Rectal smooth muscle tissue (tissue), 1 donor: ENCODE data around the gene MCCC2.
A peak's percentile ranks its signal among the peaks of the same experiment; 100 is the strongest.
"Not testable (repeated sequence)": the region's sequence is repeated elsewhere in the genome, so short reads cannot be mapped to it uniquely, and the experiment has no call there.

Source experiments
- H3K27ac ChIP-seq: one replicate; pipeline ENCODE4 v1.7.0; 2013; ENCODE audit warnings: low read depth, low read length, inconsistent platforms
- H3K27me3 ChIP-seq: one replicate; pipeline ENCODE4 v1.7.0; 2013; ENCODE audit warnings: low read length; ENCODE audit not compliant: control insufficient read depth, insufficient read depth
- H3K36me3 ChIP-seq: one replicate; pipeline ENCODE4 v1.7.0; 2013; ENCODE audit warnings: low read length; ENCODE audit not compliant: control insufficient read depth, insufficient read depth
- H3K4me1 ChIP-seq: one replicate; pipeline ENCODE4 v1.7.0; 2013; ENCODE audit warnings: low read length; ENCODE audit not compliant: control insufficient read depth, insufficient read depth
- H3K4me3 ChIP-seq: one replicate; pipeline ENCODE4 v1.7.0; 2013; ENCODE audit warnings: low read length
- H3K9ac ChIP-seq: one replicate; pipeline ENCODE4 v1.7.0; 2013; ENCODE audit warnings: low read length

Gene MCCC2

DNA sequence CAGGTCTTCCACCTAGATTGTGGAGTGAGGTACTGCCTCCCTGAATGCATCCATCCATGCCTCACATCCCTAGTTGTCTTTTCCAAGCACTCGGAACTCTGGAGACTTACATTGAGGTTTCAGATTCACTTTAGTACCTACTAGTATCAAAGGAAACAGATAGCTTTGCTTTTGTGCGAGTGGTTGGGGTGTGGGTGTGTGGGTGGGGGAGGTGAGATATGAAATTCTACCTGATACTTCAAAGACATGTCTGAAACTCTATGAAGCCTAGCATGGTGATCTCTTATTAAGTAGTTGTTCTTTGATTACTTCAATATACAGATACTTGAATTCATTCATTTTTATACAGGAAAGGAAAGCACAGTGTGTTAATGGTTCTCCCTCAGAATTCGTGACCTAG, 64.4 kb downstream of the MCCC2 start:
- Histone ChIP-seq H3K36me3 (peaks cover 4% of the 10 kb centered on the region), H3K4me3 (no peak overlapping the region), H3K9ac (no peak overlapping the region), H3K27ac (no peak overlapping the region), H3K4me1 (no peaks in the 10 kb centered on the region), H3K27me3 (no peaks in the 10 kb centered on the region)

DNA sequence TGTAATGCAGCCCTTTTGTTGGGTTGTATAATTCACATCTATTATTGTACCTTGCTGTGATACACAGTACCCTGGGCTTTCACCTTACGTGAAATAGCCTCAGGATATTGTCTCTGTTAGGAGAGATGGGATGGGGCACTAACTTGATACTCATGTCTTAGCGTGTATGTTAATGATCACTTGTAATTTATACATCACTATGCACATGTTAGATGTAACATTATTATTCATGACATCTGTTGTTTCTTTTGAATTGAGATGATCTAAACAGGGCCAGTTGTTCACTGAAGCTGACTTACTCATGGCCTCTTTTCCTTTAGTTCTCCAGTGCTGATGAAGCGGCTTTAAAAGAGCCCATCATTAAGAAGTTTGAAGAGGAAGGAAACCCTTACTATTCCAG, 65.2 kb downstream of the MCCC2 start:
- Histone ChIP-seq H3K27ac (peak overlapping the region; percentile 35), H3K4me3 (no peak overlapping the region), H3K27me3 (no peaks in the 10 kb centered on the region), H3K36me3 (peaks cover 5% of the 10 kb centered on the region), H3K4me1 (no peaks in the 10 kb centered on the region), H3K9ac (no peak overlapping the region)

DNA sequence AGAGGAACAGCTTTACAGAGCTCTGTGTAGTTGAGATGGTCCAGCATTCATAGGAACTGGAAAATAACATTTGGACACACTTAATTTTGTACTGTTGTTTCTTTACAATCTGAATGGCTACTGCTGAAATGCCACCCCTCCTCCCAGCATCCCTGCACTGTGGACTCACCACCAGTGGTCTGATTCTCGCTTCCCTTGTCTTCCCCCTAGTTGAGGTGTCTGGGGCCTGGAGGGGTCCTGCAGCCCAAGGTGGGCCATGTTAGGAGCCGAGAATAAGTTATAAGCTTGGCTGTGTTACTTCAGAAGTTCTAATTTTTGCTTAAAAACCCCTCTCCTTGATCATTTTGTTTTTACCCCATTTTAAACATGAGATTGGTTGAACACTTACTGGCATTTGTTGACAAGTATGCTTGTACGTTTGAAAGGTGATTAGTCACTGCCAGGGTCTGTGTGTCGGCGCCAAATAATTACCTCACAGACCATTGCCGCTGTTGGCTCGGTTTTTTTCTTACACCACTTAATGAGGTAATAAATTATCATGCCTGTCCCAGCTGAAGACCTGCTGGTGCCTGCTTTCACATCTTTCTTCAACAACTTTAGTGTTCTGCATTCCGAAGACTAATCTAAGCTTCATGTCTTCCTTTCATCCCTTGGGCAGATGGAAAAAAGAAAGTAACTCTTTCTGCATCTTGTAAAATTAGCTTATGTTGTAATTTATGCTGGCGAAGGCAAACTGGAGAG, 65.8 kb downstream of the MCCC2 start:
- H3K9ac ChIP-seq, result no peak overlapping the region
- H3K36me3 ChIP-seq, result peaks cover 5% of the 10 kb centered on the region
- H3K4me1 ChIP-seq, result no peaks in the 10 kb centered on the region
- H3K27ac ChIP-seq, result peak overlapping the region; percentile 35
- H3K4me3 ChIP-seq, result no peak overlapping the region
- no peaks in the 10 kb centered on the region for H3K27me3 ChIP-seq

DNA sequence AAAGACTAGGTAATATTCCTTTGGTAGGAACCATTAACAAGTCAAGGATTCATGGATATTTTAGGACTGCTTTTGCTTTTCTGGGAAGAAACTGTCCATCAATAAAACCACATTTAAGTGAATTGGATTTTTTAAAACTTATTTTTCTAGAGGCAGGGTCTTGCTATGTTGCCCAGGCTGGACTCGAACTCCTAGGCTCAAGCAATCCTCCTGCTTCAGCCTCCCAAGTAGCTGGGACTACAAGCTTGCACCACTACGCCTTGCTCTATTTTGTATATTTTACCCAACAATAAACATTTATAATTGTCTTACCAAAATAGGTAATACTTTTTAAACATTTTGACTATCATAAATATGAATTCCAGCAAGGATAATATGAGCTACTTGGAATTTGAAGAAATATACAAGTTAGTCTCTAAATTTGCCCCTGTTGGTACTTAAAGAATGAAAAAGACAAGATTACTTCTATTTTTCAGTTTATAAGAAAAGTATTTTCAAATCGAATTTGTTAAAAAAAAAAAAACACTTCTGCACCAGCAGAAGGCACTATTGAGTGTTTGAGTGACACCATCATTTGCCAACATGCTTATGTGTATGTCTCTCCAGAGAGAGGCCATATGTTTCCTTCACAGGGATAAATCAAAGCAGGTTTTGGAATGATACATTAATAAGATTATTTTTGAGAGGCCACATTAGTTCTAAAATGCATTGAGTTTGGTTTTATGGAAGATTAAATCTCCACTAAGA, 71.9 kb downstream of the MCCC2 start:
- Histone ChIP-seq H3K27me3 (no peaks in the 10 kb centered on the region), H3K36me3 (peaks cover 5% of the 10 kb centered on the region), H3K4me1 (no peaks in the 10 kb centered on the region), H3K4me3 (no peak overlapping the region), H3K9ac (no peak overlapping the region), H3K27ac (no peak overlapping the region)

DNA sequence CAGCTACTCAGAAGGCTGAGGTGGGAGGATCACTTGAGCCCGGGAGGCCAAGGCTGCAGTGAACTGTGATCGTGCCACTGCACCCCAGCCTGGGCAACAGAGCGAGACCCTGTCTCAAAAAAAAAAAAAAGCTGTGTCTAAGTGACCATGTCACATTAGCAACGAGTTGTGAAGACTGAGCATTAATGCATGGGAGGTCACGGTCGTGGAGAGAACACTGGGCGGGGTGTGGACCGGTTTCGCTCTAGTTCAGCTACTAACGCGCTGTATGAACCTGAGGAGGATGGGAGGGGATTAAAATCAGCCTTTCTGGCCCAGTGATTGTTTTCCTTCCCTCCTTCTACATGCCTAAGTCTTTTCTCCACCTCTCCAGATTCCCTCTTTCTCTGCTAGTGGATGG, 75.2 kb downstream of the MCCC2 start:
- no peak overlapping the region for H3K4me3 ChIP-seq
- no peak overlapping the region for H3K27ac ChIP-seq
- no peak overlapping the region for H3K9ac ChIP-seq
- no peaks in the 10 kb centered on the region for H3K27me3 ChIP-seq
- H3K36me3 ChIP-seq, result no peaks in the 10 kb centered on the region
- no peaks in the 10 kb centered on the region for H3K4me1 ChIP-seq

DNA sequence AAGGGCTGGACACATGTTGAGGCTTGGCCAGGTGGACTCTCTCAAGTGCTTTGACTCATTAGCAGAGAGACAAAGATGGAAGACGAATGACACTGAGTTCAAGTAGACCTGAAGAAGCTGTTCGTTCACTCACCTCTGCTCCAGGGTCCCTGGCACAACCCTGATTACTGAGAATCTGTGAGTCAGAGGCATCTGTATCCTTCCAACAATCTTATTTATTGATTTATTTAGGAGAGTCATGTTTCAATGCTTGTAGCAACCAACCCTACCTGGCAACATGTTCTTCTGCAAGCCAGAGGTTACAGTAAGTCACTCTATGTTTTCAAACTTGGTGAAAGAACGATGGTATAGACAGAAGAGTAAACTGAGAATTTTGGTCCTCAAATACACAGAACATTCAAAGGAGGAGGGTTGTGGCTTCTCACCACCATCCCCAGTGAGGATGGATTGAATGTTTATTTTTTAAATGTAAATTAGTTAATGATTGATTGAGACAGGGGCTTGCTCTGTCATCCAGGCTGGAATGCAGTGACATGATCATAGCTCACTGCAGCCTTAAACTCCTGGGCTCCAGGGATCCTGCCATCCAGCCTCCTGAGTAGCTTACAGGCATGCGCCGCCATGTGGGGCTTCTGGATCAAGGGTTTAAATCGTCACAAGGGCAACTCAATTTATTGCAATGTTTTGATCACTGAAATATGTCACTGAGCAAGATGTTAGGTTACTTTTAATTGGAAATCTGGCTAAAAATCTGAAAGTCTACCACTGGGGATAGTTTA, 76.2 kb downstream of the MCCC2 start:
- Histone ChIP-seq H3K36me3 (no peaks in the 10 kb centered on the region), H3K27ac (no peak overlapping the region), H3K27me3 (no peaks in the 10 kb centered on the region), H3K9ac (no peak overlapping the region), H3K4me1 (no peaks in the 10 kb centered on the region), H3K4me3 (no peak overlapping the region)

DNA sequence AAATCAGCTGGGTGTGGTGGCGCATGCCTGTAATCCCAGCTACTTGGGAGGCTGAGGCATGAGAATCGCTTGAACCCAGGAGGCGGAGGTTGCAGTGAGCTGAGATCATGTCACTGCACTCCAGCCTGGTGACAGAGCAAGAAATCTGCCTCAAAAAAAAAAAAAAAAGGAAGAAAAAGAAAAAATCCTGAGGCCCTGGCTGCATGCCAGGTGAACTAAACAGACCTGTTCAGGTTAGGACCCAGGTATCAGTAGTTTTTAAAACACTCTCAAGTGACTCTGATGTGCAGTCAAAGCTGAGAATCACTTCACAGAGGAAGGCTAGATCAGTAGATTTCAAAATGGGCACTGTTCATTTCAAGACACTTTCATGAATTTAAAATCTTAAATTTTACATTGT, 77.5 kb downstream of the MCCC2 start:
- H3K27me3 ChIP-seq, H3K36me3 ChIP-seq, H3K27ac ChIP-seq, H3K4me1 ChIP-seq, H3K9ac ChIP-seq, H3K4me3 ChIP-seq: not testable (repeated sequence)

DNA sequence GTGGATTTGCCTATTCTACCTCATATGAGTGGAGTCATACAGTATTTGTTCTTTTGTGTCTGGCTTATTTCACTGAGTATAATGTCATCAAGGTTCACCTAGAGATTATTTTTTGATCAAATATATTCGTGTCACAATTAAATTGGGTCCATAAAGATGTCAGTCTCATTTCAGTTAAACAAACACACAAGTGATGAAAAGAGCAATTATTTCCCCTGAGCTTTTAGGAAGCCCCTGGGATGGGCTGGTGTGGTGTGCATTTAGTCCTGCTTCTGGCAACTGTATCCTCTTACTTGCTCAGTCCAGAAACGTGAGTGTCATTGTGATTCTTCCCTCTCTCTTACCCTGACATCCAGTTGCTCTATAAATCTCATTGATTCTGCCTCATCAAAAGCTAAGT, 79.2 kb downstream of the MCCC2 start:
- H3K4me1 ChIP-seq, result no peaks in the 10 kb centered on the region
- H3K27ac ChIP-seq, result no peak overlapping the region
- H3K27me3 ChIP-seq, result no peaks in the 10 kb centered on the region
- no peaks in the 10 kb centered on the region for H3K36me3 ChIP-seq
- H3K4me3 ChIP-seq, result no peak overlapping the region
- no peak overlapping the region for H3K9ac ChIP-seq

DNA sequence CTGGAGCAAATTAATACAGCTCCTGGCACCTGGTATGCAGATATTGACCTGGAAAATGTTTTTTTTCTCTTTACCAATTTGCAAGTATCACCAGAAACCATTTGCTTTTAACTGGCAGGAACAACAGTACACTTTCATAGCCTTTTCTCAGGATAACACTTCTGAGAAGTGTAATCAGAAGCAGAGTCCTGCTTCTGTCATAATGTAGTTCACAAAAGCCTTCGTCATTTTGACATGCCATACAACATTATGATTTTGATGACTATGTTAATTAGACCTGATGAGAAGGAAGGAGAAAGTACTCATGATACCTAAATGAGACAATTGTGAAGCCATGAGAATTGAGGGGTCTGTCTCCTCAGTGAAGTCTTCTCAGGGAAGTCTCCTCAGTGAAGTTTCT, 90.8 kb downstream of the MCCC2 start:
- H3K4me3 ChIP-seq, result no peak overlapping the region
- H3K4me1 ChIP-seq, result no peaks in the 10 kb centered on the region
- H3K36me3 ChIP-seq, result no peaks in the 10 kb centered on the region
- H3K27me3 ChIP-seq, result no peaks in the 10 kb centered on the region
- no peak overlapping the region for H3K27ac ChIP-seq
- H3K9ac ChIP-seq, result no peak overlapping the region

DNA sequence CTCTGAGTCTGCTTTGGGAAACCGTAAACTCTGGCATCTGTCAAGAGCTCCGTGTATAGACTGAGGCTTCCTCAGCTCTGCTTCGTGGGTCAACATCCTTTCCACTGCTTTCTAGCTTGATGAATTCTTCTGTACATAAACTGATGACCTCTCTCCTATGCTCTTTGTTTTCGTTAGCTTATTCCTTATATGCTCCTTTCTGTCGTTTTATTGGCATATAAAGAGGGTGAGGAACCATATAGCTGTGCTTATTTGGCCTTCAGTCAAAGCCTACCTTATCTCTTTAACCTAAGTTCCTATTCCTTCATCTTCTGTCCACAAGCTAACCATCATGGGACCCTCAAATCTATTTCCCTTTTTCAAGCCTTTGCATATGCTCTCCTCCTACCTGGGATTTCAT, 92.6 kb downstream of the MCCC2 start:
- H3K36me3 ChIP-seq, result no peaks in the 10 kb centered on the region
- H3K4me1 ChIP-seq, result no peaks in the 10 kb centered on the region
- H3K4me3 ChIP-seq, result no peak overlapping the region
- no peak overlapping the region for H3K27ac ChIP-seq
- no peaks in the 10 kb centered on the region for H3K27me3 ChIP-seq
- H3K9ac ChIP-seq, result no peak overlapping the region

DNA sequence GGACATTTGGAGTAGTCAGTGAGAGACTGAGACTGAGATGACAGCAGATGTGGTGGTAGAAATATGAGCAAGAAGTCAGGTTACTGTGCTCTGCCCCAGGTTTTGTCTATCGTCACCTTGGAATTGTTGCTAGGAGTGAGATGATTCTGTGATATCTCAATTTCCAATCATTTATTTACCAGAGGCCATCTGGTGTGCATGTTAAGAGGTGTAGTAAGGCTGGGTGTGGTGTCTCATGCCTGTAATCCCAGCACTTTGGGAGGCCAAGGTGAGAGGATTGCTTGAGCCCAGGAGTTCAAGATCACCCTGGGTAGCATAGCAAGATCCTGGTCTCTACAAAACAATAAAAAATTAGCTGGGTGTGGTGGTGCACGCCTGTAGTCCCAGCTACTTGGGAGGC, 93.4 kb downstream of the MCCC2 start:
- H3K4me3 ChIP-seq, result no peak overlapping the region
- no peaks in the 10 kb centered on the region for H3K4me1 ChIP-seq
- no peak overlapping the region for H3K9ac ChIP-seq

DNA sequence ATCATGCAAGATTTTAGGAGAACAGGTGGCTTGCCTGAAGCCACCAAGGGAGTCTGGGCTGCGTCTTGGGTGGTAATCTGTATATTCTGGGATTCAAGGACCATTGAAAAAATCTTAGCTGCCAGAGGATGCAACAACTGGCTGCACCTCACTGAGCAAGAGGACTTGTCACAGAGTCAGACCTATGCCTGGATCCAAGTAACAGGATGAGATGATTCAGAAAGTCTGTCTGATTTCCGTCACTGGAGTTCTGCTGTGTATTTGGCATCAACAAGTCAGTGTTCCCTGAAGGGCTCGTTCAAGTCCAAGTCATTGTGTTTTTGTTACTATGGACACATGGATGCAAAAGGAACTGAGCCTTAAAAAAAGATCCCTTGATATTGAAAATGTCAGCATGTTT, 94.2 kb downstream of the MCCC2 start:
- no peaks in the 10 kb centered on the region for H3K27me3 ChIP-seq
- no peaks in the 10 kb centered on the region for H3K36me3 ChIP-seq
- no peak overlapping the region for H3K9ac ChIP-seq
- H3K27ac ChIP-seq, result no peak overlapping the region
- H3K4me1 ChIP-seq, result no peaks in the 10 kb centered on the region
- H3K4me3 ChIP-seq, result no peak overlapping the region

More for the DNA sequence above, 93.4 kb downstream of the MCCC2 start:
- no peaks in the 10 kb centered on the region for H3K27me3 ChIP-seq
- H3K36me3 ChIP-seq, result no peaks in the 10 kb centered on the region
- H3K27ac ChIP-seq, result no peak overlapping the region
